Breast epithelium (tissue), 3 donors: ENCODE data around the gene TEX264.

Source experiments
- POLR2A ChIP-seq: fragments of 450-650 bp; IDR thresholded peaks from one replicate; pipeline ENCODE4 v1.6.1; 2016; ENCODE audit warnings: antibody characterized with exemption, mild to moderate bottlenecking, moderate library complexity
- POLR2AphosphoS5 ChIP-seq, 3 donors: sonication (generic); formaldehyde crosslinking; IDR thresholded peaks; one replicate each; pipeline ENCODE4 v1.6.1; 2017; ENCODE audit warnings: antibody characterized with exemption in 3 of 3
- TF ChIP-seq, protein P1 (sequence below), 3 donors: fragments of 450-650 bp; IDR thresholded peaks; one replicate each; pipeline ENCODE4 v1.5.1; 2016 to 2017; ENCODE audit warnings: antibody characterized with exemption in 3 of 3, mild to moderate bottlenecking in 3 of 3, moderate library complexity in 3 of 3

DNA sequence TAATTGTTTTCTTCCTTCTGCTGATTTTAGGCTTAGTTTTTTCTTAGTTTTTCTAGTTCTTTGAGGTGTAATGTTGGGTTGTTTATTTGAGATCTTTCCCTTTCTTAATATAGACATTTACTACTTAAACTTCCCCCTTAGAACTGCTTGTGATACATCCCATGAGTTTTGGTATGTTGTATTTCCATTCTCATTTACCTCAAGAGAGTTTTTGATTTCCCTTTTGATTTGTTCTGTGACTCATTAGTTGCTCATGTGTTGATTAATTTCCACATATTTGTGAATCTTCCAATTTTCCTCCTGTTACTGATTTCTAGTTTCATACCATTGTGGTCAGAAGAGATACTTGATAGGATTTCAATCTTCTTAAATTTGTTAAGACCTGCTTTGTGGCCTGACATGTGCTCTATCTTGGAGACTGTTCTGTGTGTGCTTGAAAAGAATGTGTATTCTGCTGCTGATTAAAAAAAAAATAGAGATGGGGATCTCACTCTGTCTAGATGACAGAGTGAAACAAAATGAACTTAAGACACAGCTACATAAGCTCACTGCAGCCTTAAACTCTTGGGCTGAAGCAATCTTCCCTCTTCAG, 58.1 kb downstream of the TEX264 start:
- TF ChIP-seq, protein P1, sequence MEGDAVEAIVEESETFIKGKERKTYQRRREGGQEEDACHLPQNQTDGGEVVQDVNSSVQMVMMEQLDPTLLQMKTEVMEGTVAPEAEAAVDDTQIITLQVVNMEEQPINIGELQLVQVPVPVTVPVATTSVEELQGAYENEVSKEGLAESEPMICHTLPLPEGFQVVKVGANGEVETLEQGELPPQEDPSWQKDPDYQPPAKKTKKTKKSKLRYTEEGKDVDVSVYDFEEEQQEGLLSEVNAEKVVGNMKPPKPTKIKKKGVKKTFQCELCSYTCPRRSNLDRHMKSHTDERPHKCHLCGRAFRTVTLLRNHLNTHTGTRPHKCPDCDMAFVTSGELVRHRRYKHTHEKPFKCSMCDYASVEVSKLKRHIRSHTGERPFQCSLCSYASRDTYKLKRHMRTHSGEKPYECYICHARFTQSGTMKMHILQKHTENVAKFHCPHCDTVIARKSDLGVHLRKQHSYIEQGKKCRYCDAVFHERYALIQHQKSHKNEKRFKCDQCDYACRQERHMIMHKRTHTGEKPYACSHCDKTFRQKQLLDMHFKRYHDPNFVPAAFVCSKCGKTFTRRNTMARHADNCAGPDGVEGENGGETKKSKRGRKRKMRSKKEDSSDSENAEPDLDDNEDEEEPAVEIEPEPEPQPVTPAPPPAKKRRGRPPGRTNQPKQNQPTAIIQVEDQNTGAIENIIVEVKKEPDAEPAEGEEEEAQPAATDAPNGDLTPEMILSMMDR (IDR thresholded peaks at IDR 0.05) = no peak
- TF ChIP-seq POLR2A (no peak), POLR2AphosphoS5 (IDR thresholded peaks at IDR 0.05) (no peak)
